Smooth muscle cell (in vitro differentiated cells): ENCODE data around the gene PPFIBP1. TPM values are rescaled to one million over a fixed set of nuclear protein-coding genes. Genes with fewer than 3 reads are reported as not detected.
"Not testable (repeated sequence)": the region's sequence is repeated elsewhere in the genome, so short reads cannot be mapped to it uniquely, and the experiment has no call there.

Experiments
- DNase-seq: peaks from one replicate; lab custom pipeline; 2025; ENCODE audit not compliant: unreplicated experiment; lab: John Stamatoyannopoulos, UW
- H2AFZ ChIP-seq: fragments of 200-600 bp; sonication (generic); 2 replicates; pipeline ENCODE4 v1.6.0; 2016; ENCODE audit warnings: antibody characterized with exemption, low read depth, mild to moderate bottlenecking
- H3F3A ChIP-seq: fragments of 200-600 bp; sonication (generic); 2 replicates; pipeline ENCODE4 v1.6.0; 2017; ENCODE audit warnings: antibody characterized with exemption, low read depth
- H3K27ac ChIP-seq: fragments of 200-600 bp; sonication (generic); 2 replicates; pipeline ENCODE4 v1.5.1; 2016; ENCODE audit warnings: low read depth, mild to moderate bottlenecking
- H3K27me3 ChIP-seq: fragments of 200-600 bp; sonication (generic); 2 replicates; pipeline ENCODE4 v1.6.1; 2016; ENCODE audit warnings: low read depth, mild to moderate bottlenecking
- H3K36me3 ChIP-seq: fragments of 200-600 bp; sonication (generic); 2 replicates; pipeline ENCODE4 v1.5.1; 2016; ENCODE audit warnings: low read depth
- H3K4me1 ChIP-seq: fragments of 200-600 bp; sonication (generic); 2 replicates; pipeline ENCODE4 v1.5.1; 2016; ENCODE audit warnings: low read depth
- H3K4me2 ChIP-seq: fragments of 200-600 bp; sonication (generic); 2 replicates; pipeline ENCODE4 v1.6.0; 2016; ENCODE audit warnings: mild to moderate bottlenecking
- H3K4me3 ChIP-seq: fragments of 200-600 bp; sonication (generic); 2 replicates; pipeline ENCODE4 v1.5.1; 2016; ENCODE audit warnings: mild to moderate bottlenecking
- H3K79me2 ChIP-seq: fragments of 200-600 bp; sonication (generic); 2 replicates; pipeline ENCODE4 v1.6.0; 2016; ENCODE audit warnings: low read depth, mild to moderate bottlenecking
- H3K9ac ChIP-seq: fragments of 200-600 bp; sonication (generic); 2 replicates; pipeline ENCODE4 v1.6.0; 2016; ENCODE audit warnings: low read depth
- H3K9me3 ChIP-seq: fragments of 200-600 bp; sonication (generic); replicated peaks from 2 replicates; pipeline ENCODE4 v1.5.1; 2016; ENCODE audit warnings: low read depth
- H4K20me1 ChIP-seq: fragments of 200-600 bp; sonication (generic); 2 replicates; pipeline ENCODE4 v1.6.0; 2016; ENCODE audit warnings: low read depth
- WGBS: methylation state at CpG from one replicate; pipeline ENCODE4 v1.1.7; 2016; ENCODE audit warnings: low lambda C conversion rate; 5-methylcytosine and 5-hydroxymethylcytosine counted together
- polyA plus RNA-seq: library from polyadenylated mRNA; unstranded; fragments of >200 nt; fragmentation: Nextera tagmentation; extraction: Ambion mirVana; gene quantifications from 2 replicates; pipeline ENCODE4 v1.2.1, GENCODE V29; 2016
- total RNA-seq: library from RNA; depleted of rRNA; stranded (reverse); fragments of >200 nt; gene quantifications from 2 replicates; pipeline ENCODE4 v1.2.3, GENCODE V29; 2014
- TF ChIP-seq, protein P1 (sequence below): fragments of 200-600 bp; sonication (generic); IDR thresholded peaks from 2 replicates; pipeline ENCODE4 v1.5.1; 2017; ENCODE audit warnings: borderline replicate concordance, mild to moderate bottlenecking, antibody characterized with exemption; ENCODE audit not compliant: insufficient read depth, poor library complexity, severe bottlenecking

The PPFIBP1 gene
- total and polyA plus RNA-seq, 2 experiments from 2014 or later: 45.7 to 150 TPM

DNA sequence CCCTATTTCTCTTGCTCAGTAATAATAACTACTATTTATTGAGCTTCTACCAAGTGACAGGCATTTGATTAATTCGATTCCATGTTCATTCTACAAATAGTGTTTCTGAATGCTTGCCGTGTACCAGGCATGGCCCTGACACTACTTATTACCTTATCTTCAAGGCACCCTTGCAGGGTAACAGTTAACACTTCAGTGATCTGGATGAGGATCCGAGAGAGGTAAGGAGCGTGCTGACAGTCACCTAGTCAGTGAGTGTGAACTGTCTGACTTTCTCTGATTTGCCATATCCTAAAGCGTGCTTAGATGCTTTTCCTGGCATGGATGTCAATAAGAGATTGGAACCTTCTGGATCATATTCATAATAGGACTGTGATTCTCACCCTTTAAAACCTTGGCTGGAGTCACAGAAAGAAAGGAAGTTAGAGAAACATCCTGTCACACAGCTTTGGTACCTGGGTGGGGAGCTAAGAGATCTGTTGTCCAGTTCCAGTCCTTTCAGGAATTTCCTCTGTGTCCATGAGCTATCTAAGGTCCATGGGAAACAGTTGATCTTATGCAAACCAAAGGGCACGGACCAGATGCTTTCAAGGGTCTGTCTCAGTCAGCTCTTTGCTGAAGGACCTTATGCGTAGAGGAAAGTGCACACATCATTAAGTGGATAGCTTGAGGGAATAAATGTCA, 54.8 kb downstream of the PPFIBP1 start:
- no peaks in the 10 kb centered on the region for H3K27me3 ChIP-seq
- H3K79me2 ChIP-seq: peaks cover 89% of the 10 kb centered on the region
- H3K36me3 ChIP-seq: peaks cover 7% of the 10 kb centered on the region
- H3K9ac ChIP-seq: no peak overlapping the region
- peaks cover 69% of the 10 kb centered on the region for H4K20me1 ChIP-seq
- no peak overlapping the region for H3K4me3 ChIP-seq
- no peak overlapping the region for H3K27ac ChIP-seq
- DNase-seq: no peak
- H3K4me2 ChIP-seq: no peak overlapping the region
- no peak overlapping the region for H2AFZ ChIP-seq
- 89% methylated on average over 7 of the region's 7 CpGs for WGBS
- TF ChIP-seq, protein P1, sequence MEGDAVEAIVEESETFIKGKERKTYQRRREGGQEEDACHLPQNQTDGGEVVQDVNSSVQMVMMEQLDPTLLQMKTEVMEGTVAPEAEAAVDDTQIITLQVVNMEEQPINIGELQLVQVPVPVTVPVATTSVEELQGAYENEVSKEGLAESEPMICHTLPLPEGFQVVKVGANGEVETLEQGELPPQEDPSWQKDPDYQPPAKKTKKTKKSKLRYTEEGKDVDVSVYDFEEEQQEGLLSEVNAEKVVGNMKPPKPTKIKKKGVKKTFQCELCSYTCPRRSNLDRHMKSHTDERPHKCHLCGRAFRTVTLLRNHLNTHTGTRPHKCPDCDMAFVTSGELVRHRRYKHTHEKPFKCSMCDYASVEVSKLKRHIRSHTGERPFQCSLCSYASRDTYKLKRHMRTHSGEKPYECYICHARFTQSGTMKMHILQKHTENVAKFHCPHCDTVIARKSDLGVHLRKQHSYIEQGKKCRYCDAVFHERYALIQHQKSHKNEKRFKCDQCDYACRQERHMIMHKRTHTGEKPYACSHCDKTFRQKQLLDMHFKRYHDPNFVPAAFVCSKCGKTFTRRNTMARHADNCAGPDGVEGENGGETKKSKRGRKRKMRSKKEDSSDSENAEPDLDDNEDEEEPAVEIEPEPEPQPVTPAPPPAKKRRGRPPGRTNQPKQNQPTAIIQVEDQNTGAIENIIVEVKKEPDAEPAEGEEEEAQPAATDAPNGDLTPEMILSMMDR: no peak
- H3F3A ChIP-seq: no peaks in the 10 kb centered on the region
- peaks cover 17% of the 10 kb centered on the region for H3K4me1 ChIP-seq
- H3K9me3 ChIP-seq: no peaks in the 10 kb centered on the region

GRCh38 chr12:27580561-27581330, 56.7 kb downstream of the PPFIBP1 start:
- Histone ChIP-seq H3K27ac (peak overlapping the region; percentile 53), H3F3A (no peaks in the 10 kb centered on the region), H3K79me2 (peaks cover 90% of the 10 kb centered on the region), H3K9ac (no peak overlapping the region), H4K20me1 (peaks cover 81% of the 10 kb centered on the region), H2AFZ (no peak overlapping the region), H3K27me3 (no peaks in the 10 kb centered on the region), H3K4me1 (peaks cover 3% of the 10 kb centered on the region), H3K4me2 (no peak overlapping the region), H3K4me3 (no peak overlapping the region), H3K36me3 (peaks cover 7% of the 10 kb centered on the region), H3K9me3 (no peaks in the 10 kb centered on the region)
- 92% methylated on average over 9 of the region's 9 CpGs for WGBS
- no peak for DNase-seq
- TF ChIP-seq, protein P1: no peak

DNA sequence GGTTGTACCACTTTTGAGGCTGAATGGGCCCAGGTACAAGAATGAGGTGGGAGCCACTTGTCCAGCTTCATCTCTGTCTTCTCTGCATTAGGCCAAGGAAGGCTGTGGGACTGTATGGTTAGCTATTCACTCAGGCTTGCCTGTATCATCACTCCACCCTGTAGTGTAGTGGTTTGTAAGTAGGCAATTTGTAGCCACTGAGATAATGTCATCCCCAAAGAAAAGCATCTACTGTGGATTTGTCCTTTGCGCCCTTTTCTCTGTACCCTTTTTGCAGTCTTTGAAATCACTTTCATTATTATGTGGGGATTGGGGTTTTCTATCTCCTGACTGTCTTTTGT, 57.3 kb downstream of the PPFIBP1 start:
- not testable (repeated sequence) for H3K4me3 ChIP-seq, H3K4me2 ChIP-seq, H3F3A ChIP-seq, H3K27me3 ChIP-seq, H3K4me1 ChIP-seq, H2AFZ ChIP-seq, H3K9ac ChIP-seq, H3K36me3 ChIP-seq, H3K9me3 ChIP-seq, DNase-seq
- 97% methylated on average over 1 of the region's 1 CpG for WGBS
- peaks cover 90% of the 10 kb centered on the region for H3K79me2 ChIP-seq
- H3K27ac ChIP-seq: peak overlapping the region; percentile 53
- H4K20me1 ChIP-seq: peaks cover 82% of the 10 kb centered on the region

GRCh38 chr12:27581833-27582232, 57.8 kb downstream of the PPFIBP1 start:
- H3K27me3 ChIP-seq, H3K4me2 ChIP-seq, H3K9ac ChIP-seq, H3F3A ChIP-seq, H3K9me3 ChIP-seq, H3K27ac ChIP-seq, H3K36me3 ChIP-seq, DNase-seq, H3K4me3 ChIP-seq, H3K4me1 ChIP-seq, H2AFZ ChIP-seq: not testable (repeated sequence)
- peaks cover 90% of the 10 kb centered on the region for H3K79me2 ChIP-seq
- 79% methylated on average over 3 of the region's 3 CpGs for WGBS
- H4K20me1 ChIP-seq: peaks cover 81% of the 10 kb centered on the region

DNA sequence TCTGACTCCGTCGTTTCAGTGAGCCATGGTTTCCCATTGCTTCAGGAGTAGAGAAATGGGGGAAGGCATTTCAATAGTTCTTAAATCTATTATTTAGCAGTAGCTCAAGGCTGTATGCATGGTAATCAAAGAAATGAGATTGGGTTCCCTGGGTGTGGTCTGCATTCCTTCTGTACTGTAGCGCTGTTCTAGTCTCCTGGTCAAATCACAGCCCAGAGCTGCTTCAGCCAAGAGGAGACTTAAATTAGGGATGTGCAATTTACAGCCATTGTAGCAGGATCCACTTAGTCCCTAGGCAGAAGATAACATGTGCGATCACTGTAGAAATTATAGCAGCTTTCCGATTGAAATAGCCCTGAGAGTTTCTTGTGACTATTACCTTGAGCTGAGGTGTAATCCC, 58.4 kb downstream of the PPFIBP1 start:
- DNase-seq, H3K36me3 ChIP-seq, H3K4me1 ChIP-seq, H3K4me3 ChIP-seq, H2AFZ ChIP-seq, H3K9me3 ChIP-seq, H3F3A ChIP-seq, H3K9ac ChIP-seq, H3K27me3 ChIP-seq: not testable (repeated sequence)
- Histone ChIP-seq H3K27ac (peak overlapping the region; percentile 46), H4K20me1 (peaks cover 78% of the 10 kb centered on the region), H3K4me2 (peak overlapping the region; percentile 52), H3K79me2 (peaks cover 90% of the 10 kb centered on the region)
- WGBS: 76% methylated on average over 5 of the region's 5 CpGs
